IMR-90 (cell line): Measurements from ENCODE around the gene ZNG1C. TPM values are rescaled to one million over a fixed set of nuclear protein-coding genes. Genes with fewer than 3 reads are reported as not detected.
"Not testable (repeated sequence)": the region's sequence is repeated elsewhere in the genome, so short reads cannot be mapped to it uniquely, and the experiment has no call there.

ENCODE experiments used
- ATAC-seq: fragments of 200-7000 bp; cut with Tn5 transposase; 2 replicates; pipeline ENCODE4 v1.9.1; 2020; ENCODE audit warnings: low read depth, mild to moderate bottlenecking, moderate library complexity
- BruUV-seq: library from RNA; stranded (reverse); fragments of 400-500 nt; replicated peaks from 2 replicates; lab custom pipeline; 2021; lab: Mats Ljungman, UMichigan
- CTCF ChIA-PET: fragments of 300-600 bp; formaldehyde crosslinking; extraction: SDS; loops from one replicate; lab custom pipeline; 2021; ENCODE audit warnings: antibody characterized with exemption; lab: Yijun Ruan, JAX
- POLR2A ChIA-PET: fragments of 300-600 bp; sonication (Branson Sonifier 250); formaldehyde crosslinking; loops from one replicate; lab custom pipeline; 2022; ENCODE audit warnings: antibody characterized with exemption; ENCODE audit not compliant: unreplicated experiment; lab: Charles Lee
- DNase-seq: peaks from one replicate; pipeline ENCODE4 v3.0.0; 2013
- H2AFZ ChIP-seq: replicated peaks from 2 replicates; pipeline ENCODE3; 2013; ENCODE audit warnings: low read length, mild to moderate bottlenecking; ENCODE audit not compliant: poor library complexity
- H2AK5ac ChIP-seq: 2 replicates; pipeline ENCODE4 v1.6.1; 2013; ENCODE audit warnings: low read depth, low read length, inconsistent platforms
- H2AK9ac ChIP-seq: replicated peaks from 2 replicates; pipeline ENCODE3; 2013; ENCODE audit warnings: mild to moderate bottlenecking, low read depth, low read length, moderate library complexity; ENCODE audit not compliant: poor library complexity
- H2BK120ac ChIP-seq: 2 replicates; pipeline ENCODE4 v1.6.1; 2013; ENCODE audit warnings: low read depth, low read length, inconsistent platforms
- H2BK15ac ChIP-seq: 3 replicates; pipeline ENCODE4 v1.6.1; 2013; ENCODE audit warnings: low read depth, low read length, inconsistent platforms
- H2BK20ac ChIP-seq: 2 replicates; pipeline ENCODE4 v1.6.1; 2013; ENCODE audit warnings: low read depth, mild to moderate bottlenecking, inconsistent platforms, low read length, moderate library complexity
- H2BK5ac ChIP-seq: 2 replicates; pipeline ENCODE4 v1.6.1; 2013; ENCODE audit warnings: mild to moderate bottlenecking, low read depth, low read length, inconsistent platforms; ENCODE audit not compliant: poor library complexity, severe bottlenecking
- H3K14ac ChIP-seq: replicated peaks from 2 replicates; pipeline ENCODE4 v1.6.1; 2013; ENCODE audit warnings: low read depth, low read length, inconsistent platforms
- H3K18ac ChIP-seq: 2 replicates; pipeline ENCODE4 v1.6.1; 2013; ENCODE audit warnings: low read depth, low read length, control low read depth
- H3K23ac ChIP-seq: 2 replicates; pipeline ENCODE4 v1.6.1; 2013; ENCODE audit warnings: low read depth, low read length, inconsistent platforms
- H3K27ac ChIP-seq: 2 replicates; pipeline ENCODE4 v1.5.1; 2013; ENCODE audit warnings: mild to moderate bottlenecking, control low read depth, low read length; ENCODE audit not compliant: insufficient read depth
- H3K27me3 ChIP-seq: 2 replicates; pipeline ENCODE4 v1.6.1; 2013; ENCODE audit warnings: low read length; ENCODE audit not compliant: control insufficient read depth, insufficient read depth
- H3K36me3 ChIP-seq: 2 replicates; pipeline ENCODE4 v1.6.1; 2013; ENCODE audit warnings: low read length, mixed read lengths; ENCODE audit not compliant: control insufficient read depth, insufficient read depth
- H3K4ac ChIP-seq: 2 replicates; pipeline ENCODE4 v1.6.1; 2013; ENCODE audit warnings: low read depth, low read length, inconsistent platforms
- H3K4me1 ChIP-seq: 2 replicates; pipeline ENCODE4 v1.6.1; 2013; ENCODE audit warnings: low read length, mixed read lengths; ENCODE audit not compliant: control insufficient read depth, insufficient read depth
- H3K4me2 ChIP-seq: 2 replicates; pipeline ENCODE4 v1.6.1; 2013; ENCODE audit warnings: low read depth, mild to moderate bottlenecking, control low read depth, low read length, moderate library complexity
- H3K4me3 ChIP-seq: 2 replicates; pipeline ENCODE4 v1.5.1; 2013; ENCODE audit warnings: low read depth, mild to moderate bottlenecking, control low read depth, low read length, moderate library complexity; ENCODE audit not compliant: insufficient read depth
- H3K56ac ChIP-seq: 2 replicates; pipeline ENCODE4 v1.6.1; 2013; ENCODE audit warnings: low read length, inconsistent platforms; ENCODE audit not compliant: insufficient read depth; ENCODE audit errors: extremely low read depth
- H3K79me1 ChIP-seq, 2 experiments: 2 replicates each; pipeline ENCODE4 v1.6.1; 2013; ENCODE audit warnings: low read length in 2 of 2, inconsistent platforms in 1 of 2, low read depth in 1 of 2
- H3K9ac ChIP-seq: 2 replicates; pipeline ENCODE4 v1.6.1; 2013; ENCODE audit warnings: low read depth, low read length, control low read depth
- H3K9me1 ChIP-seq: 2 replicates; pipeline ENCODE4 v1.6.1; 2013; ENCODE audit warnings: low read length, inconsistent platforms; ENCODE audit not compliant: insufficient read depth
- H3K9me3 ChIP-seq: 2 replicates; pipeline ENCODE4 v1.6.1; 2013; ENCODE audit warnings: low read length; ENCODE audit not compliant: control insufficient read depth, insufficient read depth
- H4K20me1 ChIP-seq: 2 replicates; pipeline ENCODE4 v1.6.1; 2013; ENCODE audit warnings: low read length, inconsistent platforms; ENCODE audit not compliant: insufficient read depth
- H4K5ac ChIP-seq: 2 replicates; pipeline ENCODE4 v1.6.1; 2013; ENCODE audit warnings: mild to moderate bottlenecking, low read depth, low read length, control low read depth
- H4K8ac ChIP-seq, 2 experiments: 2 replicates each; pipeline ENCODE4 v1.6.1; 2013; ENCODE audit warnings: low read depth in 2 of 2, low read length in 2 of 2, control low read depth in 1 of 2, inconsistent platforms in 1 of 2
- H4K91ac ChIP-seq: 2 replicates; pipeline ENCODE4 v1.6.1; 2013; ENCODE audit warnings: low read depth, low read length, inconsistent platforms; ENCODE audit not compliant: insufficient read depth
- WGBS, 2 experiments: methylation state at CpG; one replicate each; pipeline versions ENCODE4 v1.1.5 to v1.1.7; 2013; ENCODE audit warnings: missing lambda C conversion rate in 2 of 2; ENCODE audit not compliant: insufficient read length in 1 of 2; ENCODE audit errors: extremely low coverage in 2 of 2; 5-methylcytosine and 5-hydroxymethylcytosine counted together
- dilution Hi-C: fragments of 300-500 bp; cut with HindIII; formaldehyde crosslinking; loops from one replicate; pipeline ENCODE4 v1.14.3; 2018; ENCODE audit warnings: low sequenced_read_pairs; ENCODE audit not compliant: unreplicated experiment
- in situ Hi-C: fragments of 300-500 bp; cut with MboI; formaldehyde crosslinking; loops from 3 replicates; pipeline ENCODE4 v1.14.3; 2019; ENCODE audit warnings: low sequenced_read_pairs, inconsistent platforms, mixed read lengths
- intact Hi-C: fragments of 100-400 bp; cut with micrococcal nuclease; formaldehyde crosslinking; loops from 2 replicates; pipeline ENCODE4 v1.10.0; 2022
- polyA plus RNA-seq, 3 experiments: library from polyadenylated mRNA; depleted of rRNA; stranded (reverse); fragments of >200 nt; gene quantifications; 2 replicates each; pipeline ENCODE4 v1.2.3, GENCODE V29; 2012; ENCODE audit warnings: low replicate concordance in 1 of 3
- total RNA-seq: library from RNA; depleted of rRNA; stranded (reverse); fragments of >200 nt; gene quantifications from 2 replicates; pipeline ENCODE4 v1.2.3, GENCODE V29; 2012

ZNG1C gene
- total and polyA plus RNA-seq, 2 of the 4 experiments (the other 2 are of a cell fraction) = 3.4 to 19.0 TPM

GRCh38 chr9:68304777-68305176 is 63.0 kb downstream of the ZNG1C start:
- ATAC-seq, H3K4me1 ChIP-seq, H4K8ac ChIP-seq, H3K9ac ChIP-seq, intact Hi-C loops, H3K9me3 ChIP-seq, H4K91ac ChIP-seq, H2AK9ac ChIP-seq, H2BK15ac ChIP-seq, H2BK5ac ChIP-seq, H3K36me3 ChIP-seq, H3K18ac ChIP-seq, H4K20me1 ChIP-seq, POLR2A ChIA-PET, H2AFZ ChIP-seq, H2BK20ac ChIP-seq, in situ Hi-C loops, CTCF ChIA-PET, H2AK5ac ChIP-seq, H3K4me2 ChIP-seq, H3K27me3 ChIP-seq, H3K79me1 ChIP-seq, H4K5ac ChIP-seq, H3K56ac ChIP-seq, H3K9me1 ChIP-seq, H3K4ac ChIP-seq, dilution Hi-C loops, H3K14ac ChIP-seq, H2BK120ac ChIP-seq, BruUV-seq, H3K27ac ChIP-seq, H3K23ac ChIP-seq, H3K4me3 ChIP-seq, DNase-seq: not testable (repeated sequence)
- whole genome bisulfite sequencing, 2 experiments = no CpG with 5 or more reads among the region's 4 CpGs

DNA sequence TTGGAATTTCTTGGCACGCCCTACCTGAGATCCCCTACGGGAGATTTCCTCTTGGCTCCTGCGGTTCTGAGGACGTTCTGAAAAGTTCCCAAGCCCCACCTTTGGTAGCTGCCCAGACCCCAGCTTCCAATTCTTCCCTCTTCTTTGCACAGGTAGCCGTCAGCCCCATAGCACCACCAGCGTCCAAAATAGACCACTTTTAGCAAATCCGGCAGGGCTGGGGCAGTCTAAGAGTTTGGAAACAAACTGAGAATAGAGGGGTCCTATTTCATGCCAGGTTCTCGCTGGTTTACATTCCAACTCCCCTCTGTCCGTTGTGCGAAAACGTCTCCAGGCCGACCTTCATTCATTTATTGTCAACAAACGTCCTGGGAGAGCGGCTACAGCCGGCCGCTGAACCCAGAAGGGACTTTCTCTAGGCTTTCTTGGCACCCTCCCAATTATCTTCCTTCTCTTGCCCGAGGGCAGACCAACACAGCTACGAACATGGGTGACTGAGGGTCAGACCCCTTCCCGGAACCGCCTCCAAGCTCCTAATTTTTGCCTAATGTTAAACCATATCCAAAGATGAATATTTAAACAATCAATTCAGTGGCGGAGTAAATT is 64.0 kb downstream of the ZNG1C start:
- BruUV-seq, H3K4ac ChIP-seq, DNase-seq, CTCF ChIA-PET, H3K56ac ChIP-seq, H3K23ac ChIP-seq, H3K27me3 ChIP-seq, H3K9ac ChIP-seq, H2BK15ac ChIP-seq, H2AK9ac ChIP-seq, H4K8ac ChIP-seq, H3K4me3 ChIP-seq, dilution Hi-C loops, H2BK20ac ChIP-seq, H4K91ac ChIP-seq, H4K5ac ChIP-seq, H2BK5ac ChIP-seq, H3K18ac ChIP-seq, intact Hi-C loops, H4K20me1 ChIP-seq, H3K79me1 ChIP-seq, H3K27ac ChIP-seq, H2AK5ac ChIP-seq, H3K4me1 ChIP-seq, H3K9me3 ChIP-seq, H3K14ac ChIP-seq, H3K9me1 ChIP-seq, in situ Hi-C loops, H2AFZ ChIP-seq, H3K4me2 ChIP-seq, POLR2A ChIA-PET, H2BK120ac ChIP-seq, H3K36me3 ChIP-seq, ATAC-seq: not testable (repeated sequence)
- WGBS, 2 experiments = no CpG with 5 or more reads among the region's 21 CpGs
